WTC11 (cell line): ENCODE measurements around the gene PTPRN2. TPM values are rescaled to one million over a fixed set of nuclear protein-coding genes. Genes with fewer than 3 reads are reported as not detected.

Source experiments
- ATAC-seq: fragments of 200-7000 bp; cut with Tn5 transposase; 2 replicates; pipeline ENCODE4 v1.10.0; 2021; ENCODE audit warnings: mild to moderate bottlenecking, moderate library complexity
- CTCF ChIA-PET: fragments of 300-600 bp; sonication (Branson Sonifier 250); formaldehyde crosslinking; loops from one replicate; lab custom pipeline; 2021; ENCODE audit warnings: antibody characterized with exemption; lab: Charles Lee
- POLR2A ChIA-PET: fragments of 350-600 bp; sonication (Branson Sonifier 250); formaldehyde crosslinking; loops from one replicate; lab custom pipeline; 2021; ENCODE audit warnings: antibody characterized with exemption; lab: Charles Lee
- DNase-seq: peaks from one replicate; pipeline ENCODE4 v3.0.0; 2021; ENCODE audit warnings: low spot score
- H3K27ac Mint-ChIP-seq: 2 replicates; pipeline ENCODE4 v1.8.0; 2021; ENCODE audit warnings: mixed read lengths
- H3K27me3 Mint-ChIP-seq: 2 replicates; pipeline ENCODE4 v1.8.0; 2021; ENCODE audit warnings: low read depth, mild to moderate bottlenecking, moderate library complexity, mixed read lengths
- H3K36me3 Mint-ChIP-seq: 2 replicates; pipeline ENCODE4 v1.8.0; 2021; ENCODE audit warnings: mixed read lengths
- H3K4me1 Mint-ChIP-seq: 2 replicates; pipeline ENCODE4 v1.8.0; 2022; ENCODE audit warnings: mixed read lengths
- H3K4me3 Mint-ChIP-seq: 2 replicates; pipeline ENCODE4 v1.8.0; 2021; ENCODE audit warnings: mild to moderate bottlenecking, moderate library complexity, mixed read lengths
- H3K9me3 Mint-ChIP-seq: 2 replicates; pipeline ENCODE4 v1.8.0; 2021; ENCODE audit warnings: mixed read lengths
- E2F5 ChIP-seq: sonication (generic); formaldehyde crosslinking; IDR thresholded peaks from 2 replicates; pipeline ENCODE4 v1.8.1; 2022; ENCODE audit warnings: mild to moderate bottlenecking, moderate library complexity, missing genetic modification reagents
- FOXJ3 ChIP-seq: sonication (generic); formaldehyde crosslinking; IDR thresholded peaks from 2 replicates; pipeline ENCODE4 v1.9.0; 2021; ENCODE audit warnings: missing genetic modification reagents, mild to moderate bottlenecking, borderline replicate concordance
- JAZF1 ChIP-seq: fragments of 250-450 bp; sonication (Bioruptor Pico); IDR thresholded peaks from 2 replicates; pipeline ENCODE4 v1.9.0; 2021; ENCODE audit warnings: moderate library complexity, mild to moderate bottlenecking, inconsistent platforms
- MXD4 ChIP-seq: fragments of 250-450 bp; sonication (Bioruptor Pico); IDR thresholded peaks from 2 replicates; pipeline ENCODE4 v1.8.0; 2021; ENCODE audit warnings: mild to moderate bottlenecking, moderate library complexity, borderline replicate concordance
- OVOL2 ChIP-seq: fragments of 250-450 bp; sonication (Bioruptor Pico); IDR thresholded peaks from 2 replicates; pipeline ENCODE4 v1.9.0; 2021; ENCODE audit warnings: mild to moderate bottlenecking, borderline replicate concordance
- PRDM15 ChIP-seq: sonication (generic); formaldehyde crosslinking; IDR thresholded peaks from 2 replicates; pipeline ENCODE4 v1.8.0; 2022; ENCODE audit warnings: missing genetic modification reagents
- PRRX2 ChIP-seq: fragments of 250-450 bp; sonication (Bioruptor Pico); IDR thresholded peaks from 2 replicates; pipeline ENCODE4 v1.8.0; 2021; ENCODE audit warnings: mild to moderate bottlenecking
- RORB ChIP-seq: fragments of 250-450 bp; sonication (Bioruptor Pico); IDR thresholded peaks from 2 replicates; pipeline ENCODE4 v1.9.0; 2021; ENCODE audit warnings: mild to moderate bottlenecking
- SOX15 ChIP-seq: fragments of 250-450 bp; sonication (Bioruptor Pico); IDR thresholded peaks from 2 replicates; pipeline ENCODE4 v1.9.0; 2021; ENCODE audit warnings: mild to moderate bottlenecking
- ZBTB21 ChIP-seq: sonication (generic); formaldehyde crosslinking; IDR thresholded peaks from 2 replicates; pipeline ENCODE4 v1.8.1; 2023; ENCODE audit warnings: mild to moderate bottlenecking, missing genetic modification reagents, borderline replicate concordance
- ZNF138 ChIP-seq: sonication (generic); formaldehyde crosslinking; conservative IDR thresholded peaks from 2 replicates; pipeline ENCODE4 v1.8.1; 2022; ENCODE audit warnings: mild to moderate bottlenecking, moderate library complexity, missing genetic modification reagents
- ZNF232 ChIP-seq: sonication (generic); formaldehyde crosslinking; IDR thresholded peaks from 2 replicates; pipeline ENCODE4 v1.8.0; 2022; ENCODE audit warnings: mild to moderate bottlenecking, missing genetic modification reagents
- ZNF425 ChIP-seq: fragments of 250-450 bp; sonication (Bioruptor Pico); conservative IDR thresholded peaks from 2 replicates; pipeline ENCODE4 v1.9.0; 2021; ENCODE audit warnings: mild to moderate bottlenecking
- ZNF512 ChIP-seq: sonication (generic); formaldehyde crosslinking; IDR thresholded peaks from 2 replicates; pipeline ENCODE4 v1.8.1; 2022; ENCODE audit warnings: missing genetic modification reagents, borderline replicate concordance
- ZSCAN18 ChIP-seq: fragments of 250-450 bp; sonication (Bioruptor Pico); IDR thresholded peaks from 2 replicates; pipeline ENCODE4 v2.1.2; 2022; ENCODE audit warnings: mild to moderate bottlenecking, moderate library complexity
- total RNA-seq: library from RNA; stranded (reverse); gene quantifications from 3 replicates; pipeline ENCODE4 v1.2.3, GENCODE V29; 2021
- TF ChIP-seq, protein P1 (sequence below): fragments of 250-450 bp; sonication (Bioruptor Pico); IDR thresholded peaks from 2 replicates; pipeline ENCODE4 v1.9.0; 2021; ENCODE audit warnings: mild to moderate bottlenecking

Gene PTPRN2
- total RNA-seq, 1 experiment from 2014 or later = 4.7 TPM

- TF ChIP-seq E2F5 (no peak), ZSCAN18 (CRISPR knock-in tag) (no peak), ZBTB21 (CRISPR knock-in tag) (no peak), ZNF425 (CRISPR knock-in tag) (no peak), JAZF1 (CRISPR knock-in tag) (no peak), ZNF138 (CRISPR knock-in tag) (no peak), PRDM15 (CRISPR knock-in tag) (no peak), ZNF512 (CRISPR knock-in tag) (no peak)
- TF ChIP-seq, protein P1, sequence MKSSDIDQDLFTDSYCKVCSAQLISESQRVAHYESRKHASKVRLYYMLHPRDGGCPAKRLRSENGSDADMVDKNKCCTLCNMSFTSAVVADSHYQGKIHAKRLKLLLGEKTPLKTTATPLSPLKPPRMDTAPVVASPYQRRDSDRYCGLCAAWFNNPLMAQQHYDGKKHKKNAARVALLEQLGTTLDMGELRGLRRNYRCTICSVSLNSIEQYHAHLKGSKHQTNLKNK (CRISPR knock-in tag) = no peak
These were observed 521.5 kb downstream of the PTPRN2 start (continued) for GRCh38 chr7:158066085-158066484.

- POLR2A ChIA-PET = no interaction called here
- H3K27me3 Mint-ChIP-seq = peaks cover 12% of the 10 kb centered on the region
- H3K9me3 Mint-ChIP-seq = peaks cover 35% of the 10 kb centered on the region
- CTCF ChIA-PET = no interaction called here
- ATAC-seq = no peak
- H3K36me3 Mint-ChIP-seq = peaks cover 34% of the 10 kb centered on the region
- H3K4me1 Mint-ChIP-seq = no peaks in the 10 kb centered on the region
- DNase-seq = no peak
- no peak overlapping the region for H3K27ac Mint-ChIP-seq
- no peak for TF ChIP-seq ZNF232 (CRISPR knock-in tag)
- no peak for TF ChIP-seq SOX15 (CRISPR knock-in tag)
- H3K4me3 Mint-ChIP-seq = no peak overlapping the region
These were observed 522.3 kb downstream of the PTPRN2 start for GRCh38 chr7:158065340-158065739.

GRCh38 chr7:158064631-158065030 lies 523.0 kb downstream of the PTPRN2 start:
- Mint-ChIP-seq H3K27me3 (peaks cover 12% of the 10 kb centered on the region), H3K9me3 (peaks cover 29% of the 10 kb centered on the region), H3K4me3 (no peak overlapping the region), H3K27ac (no peak overlapping the region), H3K4me1 (no peaks in the 10 kb centered on the region), H3K36me3 (peaks cover 28% of the 10 kb centered on the region)
- CTCF ChIA-PET = no interaction called here
- POLR2A ChIA-PET = no interaction called here
- DNase-seq (no peak), ATAC-seq (no peak)
- TF ChIP-seq E2F5 (no peak), RORB (CRISPR knock-in tag) (no peak), MXD4 (no peak), OVOL2 (CRISPR knock-in tag) (no peak), ZSCAN18 (CRISPR knock-in tag) (no peak), PRRX2 (no peak), FOXJ3 (CRISPR knock-in tag) (no peak)
- TF ChIP-seq, protein P1 (CRISPR knock-in tag) = no peak
